Heart left ventricle (tissue), 16 donors: ENCODE results near the gene SLC25A19. TPM values are rescaled to one million over a fixed set of nuclear protein-coding genes. Genes with fewer than 3 reads are reported as not detected.

Experiments used
- ATAC-seq, 4 donors: fragments of 200-7000 bp; cut with Tn5 transposase; one replicate each; pipeline ENCODE4 v1.9.1; 2020 to 2022; ENCODE audit warnings: moderate library complexity in 4 of 4, mild to moderate bottlenecking in 3 of 4, moderate number of reproducible peaks in 1 of 4
- DNase-seq, 5 donors: peaks; one replicate each; pipeline ENCODE4 v3.0.0-alpha.2; 2020
- H3K27ac ChIP-seq, 12 donors: fragments of 200-600 bp; sonication (generic) in 4 of 12; one replicate each; pipeline versions ENCODE4 v1.5.0 to v1.8.0; 2016 to 2022; ENCODE audit warnings: mild to moderate bottlenecking in 2 of 12
- H3K27me3 ChIP-seq, 9 donors: fragments of 200-600 bp; sonication (generic) in 2 of 9; one replicate each; pipeline versions ENCODE4 v1.5.1 to v1.8.0; 2016 to 2022; ENCODE audit warnings: mild to moderate bottlenecking in 3 of 9
- H3K36me3 ChIP-seq, 9 donors: fragments of 200-600 bp; sonication (generic) in 2 of 9; one replicate each; pipeline versions ENCODE4 v1.5.0 to v1.8.0; 2018 to 2022; ENCODE audit warnings: mild to moderate bottlenecking in 2 of 9
- H3K4me1 ChIP-seq, 12 donors: fragments of 200-600 bp; sonication (generic) in 4 of 12; one replicate each; pipeline versions ENCODE4 v1.5.0 to v1.8.0; 2016 to 2022; ENCODE audit warnings: mild to moderate bottlenecking in 3 of 12
- H3K4me3 ChIP-seq, 12 donors: fragments of 200-600 bp; sonication (generic) in 4 of 12; one replicate each; pipeline versions ENCODE4 v1.5.0 to v1.8.0; 2017 to 2022; ENCODE audit warnings: mild to moderate bottlenecking in 9 of 12, moderate library complexity in 4 of 12
- H3K9me3 ChIP-seq, 12 donors: fragments of 200-600 bp; sonication (generic) in 4 of 12; one replicate each; pipeline versions ENCODE4 v1.5.0 to v1.8.0; 2016 to 2022; ENCODE audit warnings: mild to moderate bottlenecking in 1 of 12
- CTCF ChIP-seq, 12 donors: fragments of 200-600 bp; sonication (generic) in 4 of 12; IDR thresholded peaks; one replicate each; pipeline versions ENCODE4 v1.5.0 to v1.8.0; 2018 to 2022; ENCODE audit warnings: antibody characterized with exemption in 12 of 12, mild to moderate bottlenecking in 5 of 12
- POLR2A ChIP-seq, 2 donors: fragments of 450-650 bp; IDR thresholded peaks; one replicate each; pipeline ENCODE4 v1.6.1; 2017; ENCODE audit warnings: antibody characterized with exemption in 2 of 2, mild to moderate bottlenecking in 2 of 2, moderate library complexity in 2 of 2
- WGBS, 4 donors: extraction: QIAGEN DNeasy Blood & Tissue Kit in 2 of 4; methylation state at CpG; one replicate each; pipeline versions ENCODE4 v1.1.5 to v1.1.7; 2013 to 2018; 5-methylcytosine and 5-hydroxymethylcytosine counted together
- intact Hi-C, 10 donors: fragments of 100-400 bp; cut with DNase I; formaldehyde crosslinking; loops; one replicate each; pipeline versions ENCODE4 v1.11.1 to v1.14.2; 2022
- polyA plus RNA-seq, 2 donors: library from polyadenylated mRNA; stranded (reverse); fragments of 200-250 nt; gene quantifications; one replicate each; pipeline ENCODE4 v1.2.3, GENCODE V29; 2013
- total RNA-seq, 9 donors: library from RNA; depleted of rRNA in 2 of 9; stranded (reverse); fragments of >200 nt in 2 of 9; fragmentation: NEBNext Ultra II Directional in 3 of 9; extraction: Animal tissue kit (Norgen Biotek cat#: 25700) in 3 of 9; gene quantifications; one replicate each; pipeline versions ENCODE4 v1.1.0 to v1.2.4, GENCODE V29; 2016 to 2023
- donor health status: ischemic (EF 13 %, LVEDD 7.1; RV severe dilation, severe dysfunction).
- donor health status: healthy with polysubstance abuse.
- donor health status: DM: no; HTN: yes; CAD: no.
- donor health status: DM: no; HTN: no; CAD: no.
- donor health status: ischemic (EF 25% LVEDD 6.9; RV normal size, moderate dysfunction).
- donor health status: ischemic (EF 25% LVEDD 5.7; RV mildly dilated, moderate dysfunction).
- donor health status: healthy.
- donor health status: DM: yes; HTN: yes; CAD: no.
- donor health status: ischemic (EF 35%, LVEDD 5.7; RV mildly dilated, moderate dysfunction).
- donor health status: nonischemic (EF 11% LVEDD 7.7; RV severe dilation, severe dysfunction).
- donor health status: DM: yes; HTN: yes; CAD: no.
- donor health status: PGD.
- donor health status: ischemic (EF 29% LVEDD 5.4; RV normal size, mild dysfunction).
- donor health status: nonischemic (EF 23%, LVEDD 6.1; RV moderate dilation, normal function).

SLC25A19 gene
- total and polyA plus RNA-seq, 11 donors = 7.0 to 27.9 (median 12.6) TPM

- no peak for ATAC-seq
- no peak overlapping the region for H3K4me3 ChIP-seq
- H3K9me3 ChIP-seq = no peaks in the 10 kb centered on the region
- peaks cover 0 to 48% (median 9%) of the 10 kb centered on the region in 12 donors for H3K4me1 ChIP-seq
- WGBS, 4 donors = 88 to 96% (median 93%) methylated on average over 9 of the region's 9 CpGs
- H3K27me3 ChIP-seq = no peaks in the 10 kb centered on the region
- peaks cover 0 to 100% (median 98%) of the 10 kb centered on the region in 9 donors for H3K36me3 ChIP-seq
- TF ChIP-seq POLR2A (IDR thresholded peaks at IDR 0.05) (no peak), CTCF (IDR thresholded peaks at IDR 0.05) (no peak)
- DNase-seq = no peak
- H3K27ac ChIP-seq = no peak overlapping the region
- intact Hi-C loops = no loop called here
Observed at GRCh38 chr17:75241502-75241901, 47.7 kb downstream of the SLC25A19 start.

GRCh38 chr17:75241143-75241430 lies 48.1 kb downstream of the SLC25A19 start:
- no peak for DNase-seq
- ATAC-seq = no peak
- no peak overlapping the region for H3K4me3 ChIP-seq
- TF ChIP-seq CTCF (IDR thresholded peaks at IDR 0.05) (no peak), POLR2A (IDR thresholded peaks at IDR 0.05) (no peak)
- H3K36me3 ChIP-seq = peaks cover 0 to 100% (median 98%) of the 10 kb centered on the region in 9 donors
- peaks cover 0 to 48% (median 9%) of the 10 kb centered on the region in 12 donors for H3K4me1 ChIP-seq
- H3K27ac ChIP-seq = no peak overlapping the region
- H3K9me3 ChIP-seq = no peaks in the 10 kb centered on the region
- intact Hi-C loops = no loop called here
- WGBS, 4 donors = 86 to 93% (median 87%) methylated on average over 3 to 7 of the region's 7 CpGs
- H3K27me3 ChIP-seq = no peaks in the 10 kb centered on the region

- intact Hi-C loops = no loop called here
- Histone ChIP-seq H3K9me3 (no peaks in the 10 kb centered on the region), H3K36me3 (peaks cover 0 to 100% (median 98%) of the 10 kb centered on the region in 9 donors), H3K4me1 (peaks cover 0 to 48% (median 9%) of the 10 kb centered on the region in 12 donors), H3K27ac (no peak overlapping the region), H3K4me3 (no peak overlapping the region), H3K27me3 (no peaks in the 10 kb centered on the region)
- peak in 10 of 12 donors; percentile 5 to 52 (median 37) for TF ChIP-seq CTCF (IDR thresholded peaks at IDR 0.05)
- TF ChIP-seq POLR2A (IDR thresholded peaks at IDR 0.05) = no peak
- WGBS, 4 donors = 65 to 72% (median 68%) methylated on average over 21 to 23 of the region's 23 CpGs
- DNase-seq = peak in 1 of 5 donors; percentile 73
- ATAC-seq = no peak
Observed at GRCh38 chr17:75240394-75241142, 48.7 kb downstream of the SLC25A19 start.

- Histone ChIP-seq H3K36me3 (peaks cover 0 to 100% (median 98%) of the 10 kb centered on the region in 9 donors), H3K9me3 (no peaks in the 10 kb centered on the region), H3K4me1 (peaks cover 0 to 48% (median 9%) of the 10 kb centered on the region in 12 donors), H3K27ac (no peak overlapping the region), H3K27me3 (no peaks in the 10 kb centered on the region), H3K4me3 (no peak overlapping the region)
- intact Hi-C loops = no loop called here
- ATAC-seq (no peak), DNase-seq (no peak)
- 89 to 94% (median 91%) methylated on average over 15 to 23 of the region's 23 CpGs for WGBS, 4 donors
- TF ChIP-seq POLR2A (IDR thresholded peaks at IDR 0.05) (no peak), CTCF (IDR thresholded peaks at IDR 0.05) (no peak)
Observed at GRCh38 chr17:75239778-75240393, 49.3 kb downstream of the SLC25A19 start.
